ENCODE measurements around the gene LLPH. TPM values are rescaled to one million over a fixed set of nuclear protein-coding genes. Genes with fewer than 3 reads are reported as not detected.
"Not testable (repeated sequence)": the region's sequence is repeated elsewhere in the genome, so short reads cannot be mapped to it uniquely, and the experiment has no call there.

Gene LLPH
- total RNA-seq: 10 to 100 TPM; 33.6 to 34.1 TPM

GRCh38 chr12:66130267-66131066, at the start of gene LLPH:
Gene LLPH, minus strand, starts transcription at chr12:66130750. Its CDS starts 1,644 bp downstream, at chr12:66129106.
- no peaks in the 10 kb centered on the region for H3K9me3 Mint-ChIP-seq
- peaks cover 45% of the 10 kb centered on the region for H3K4me1 Mint-ChIP-seq (ENCODE audit: low read depth)
- peaks cover 44% of the 10 kb centered on the region for H3K36me3 Mint-ChIP-seq (ENCODE audit: low read depth)
- H3K27ac Mint-ChIP-seq: peak within 1 kb of the TSS; percentile 97
- TF ChIP-seq CTCF (IDR thresholded peaks at IDR 0.05): no peak
- ATAC-seq (peak; percentile 96), DNase-seq (peak; percentile 95)
- intact Hi-C loops (cut with micrococcal nuclease): loop anchor here (2.0 kb wide), 1 partner anchor 38 kb away; the partner anchor contains the start of gene TMBIM4
- no peaks in the 10 kb centered on the region for H3K27me3 Mint-ChIP-seq
- POLR2A ChIA-PET: interaction anchor here (0.8 to 2.7 kb wide), 9 partner anchors 10 to 960 kb away, joined by 3 to 24 read pairs (median 5); partner anchors contain the start of genes HELB and TMBIM4
- CTCF ChIA-PET: interaction anchor here (1.1 to 2.7 kb wide), 4 partner anchors 10 to 278 kb away, joined by 3 to 9 read pairs (median 8); no protein-coding TSS in a partner anchor
- peak within 1 kb of the TSS; percentile 97 for H3K4me3 Mint-ChIP-seq

- H3K27me3 Mint-ChIP-seq: peaks cover 10% of the 10 kb centered on the region
- DNase-seq (no peak), ATAC-seq (no peak)
- H3K9me3 Mint-ChIP-seq: no peaks in the 10 kb centered on the region
- no peak overlapping the region for H3K4me3 Mint-ChIP-seq
- H3K27ac Mint-ChIP-seq: no peak overlapping the region
- H3K4me1 Mint-ChIP-seq (ENCODE audit: low read depth): no peaks in the 10 kb centered on the region
- CTCF ChIA-PET: interaction anchor here (0.8 to 1.2 kb wide), 4 partner anchors 14 to 232 kb away, joined by 3 to 4 read pairs (median 3); no protein-coding TSS in a partner anchor
- no peaks in the 10 kb centered on the region for H3K36me3 Mint-ChIP-seq (ENCODE audit: low read depth)
- TF ChIP-seq CTCF (IDR thresholded peaks at IDR 0.05): no peak
- POLR2A ChIA-PET: no interaction called here
- intact Hi-C loops (cut with micrococcal nuclease): no loop called here
These were observed 45.8 kb upstream of the LLPH start for GRCh38 chr12:66176105-66176900.

GRCh38 chr12:66174391-66175325, 44.1 kb upstream of the LLPH start:
- POLR2A ChIA-PET: not testable (repeated sequence)

GRCh38 chr12:66170606-66171005, 40.1 kb upstream of the LLPH start:
- H3K4me1 Mint-ChIP-seq (ENCODE audit: low read depth): peaks cover 31% of the 10 kb centered on the region
- TF ChIP-seq CTCF (IDR thresholded peaks at IDR 0.05): no peak
- ChIA-PET CTCF (interaction anchor here (2.5 kb wide), 1 partner anchor 26 kb away, joined by 13 read pairs; no protein-coding TSS in a partner anchor), POLR2A (interaction anchor here (2.9 kb wide), 1 partner anchor 39 kb away, joined by 24 read pairs; the partner anchor contains the start of gene LLPH)
- peak overlapping the region; percentile 100 for H3K27ac Mint-ChIP-seq
- ATAC-seq: no peak
- H3K27me3 Mint-ChIP-seq: peaks cover 3% of the 10 kb centered on the region
- peaks cover 9% of the 10 kb centered on the region for H3K9me3 Mint-ChIP-seq
- intact Hi-C loops (cut with micrococcal nuclease): no loop called here
- H3K36me3 Mint-ChIP-seq (ENCODE audit: low read depth): peaks cover 29% of the 10 kb centered on the region
- H3K4me3 Mint-ChIP-seq: peak overlapping the region; percentile 85
- DNase-seq: no peak

More at GRCh38 chr12:66174391-66175325, 44.1 kb upstream of the LLPH start:
- H3K27ac Mint-ChIP-seq; H3K4me1 Mint-ChIP-seq (ENCODE audit: low read depth); H3K36me3 Mint-ChIP-seq (ENCODE audit: low read depth); H3K4me3 Mint-ChIP-seq; H3K9me3 Mint-ChIP-seq; CTCF ChIA-PET; intact Hi-C loops (cut with micrococcal nuclease); DNase-seq; ATAC-seq; H3K27me3 Mint-ChIP-seq: not testable (repeated sequence)
